NT2/D1 (cell line): Measurements from ENCODE around the gene NFKB1.

ENCODE experiments used
- SUZ12 ChIP-seq: IDR thresholded peaks from 2 replicates; pipeline ENCODE4 v1.6.1; 2011; ENCODE audit not compliant: insufficient read length, insufficient read depth; ENCODE audit errors: extremely low read depth
- YY1 ChIP-seq: IDR thresholded peaks from 2 replicates; pipeline ENCODE4 v1.6.1; 2011; ENCODE audit not compliant: insufficient read length, insufficient read depth
- ZNF274 ChIP-seq: IDR thresholded peaks from 2 replicates; pipeline ENCODE4 v1.6.1; 2011; ENCODE audit warnings: mild to moderate bottlenecking, low read depth, low read length

GRCh38 chr4:102529977-102530376, 28.8 kb downstream of the NFKB1 start:
- TF ChIP-seq ZNF274 (no peak), YY1 (no peak), SUZ12 (no peak)
